Measurements from ENCODE around the gene SLC34A3.

Gene SLC34A3

DNA sequence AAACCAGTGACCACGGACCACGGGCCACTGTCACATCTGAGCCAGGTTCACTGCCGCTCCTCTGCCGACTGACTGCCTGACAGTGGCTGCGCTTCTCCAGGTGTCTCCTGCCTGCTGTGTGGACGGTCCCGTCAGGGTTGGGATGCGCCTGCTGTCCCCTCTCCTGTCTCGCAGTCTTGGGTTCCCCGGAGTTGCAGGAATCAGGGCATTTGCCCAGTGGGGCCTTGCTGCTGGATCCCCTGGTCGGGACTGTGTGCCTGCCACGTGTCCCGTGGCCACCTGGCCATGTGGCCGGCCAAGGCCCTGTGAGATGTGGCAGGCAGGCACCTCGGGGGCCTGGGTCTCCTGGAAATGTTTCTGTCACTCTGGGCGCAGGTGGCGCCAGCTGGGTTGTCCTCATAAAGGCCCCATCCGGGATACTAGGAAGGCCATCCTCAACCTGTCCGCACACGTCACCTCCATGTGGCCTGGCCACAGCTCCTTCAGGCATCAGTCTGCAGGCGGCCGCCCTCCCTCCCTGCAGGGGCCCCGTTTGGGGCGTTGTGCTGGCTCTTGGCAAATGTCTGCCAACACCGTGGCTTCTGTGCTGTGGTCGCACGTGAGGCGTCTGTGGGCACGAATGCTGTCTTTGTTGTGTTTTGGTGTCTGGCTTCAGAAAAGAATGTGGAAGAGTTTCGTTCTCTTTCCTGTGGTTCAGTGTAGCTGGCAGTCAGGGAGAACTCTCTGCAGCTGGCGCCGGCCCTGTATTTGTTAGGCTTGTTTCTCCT is 40.4 kb downstream of the SLC34A3 start:
- CTCF ChIA-PET: interaction anchor here (0.6 kb wide), 1 partner anchor 18 kb away, joined by 3 read pairs; no protein-coding TSS in a partner anchor
- no peak for TF ChIP-seq FOXK2 (IDR thresholded peaks at IDR 0.05)
- TF ChIP-seq SUZ12 (IDR thresholded peaks at IDR 0.05): no peak
- no peak for TF ChIP-seq NFRKB (IDR thresholded peaks at IDR 0.05)
- no peak for TF ChIP-seq FOXA1 (IDR thresholded peaks at IDR 0.05)
- TF ChIP-seq ZNF384 (IDR thresholded peaks at IDR 0.05): no peak
- TF ChIP-seq, protein P1, sequence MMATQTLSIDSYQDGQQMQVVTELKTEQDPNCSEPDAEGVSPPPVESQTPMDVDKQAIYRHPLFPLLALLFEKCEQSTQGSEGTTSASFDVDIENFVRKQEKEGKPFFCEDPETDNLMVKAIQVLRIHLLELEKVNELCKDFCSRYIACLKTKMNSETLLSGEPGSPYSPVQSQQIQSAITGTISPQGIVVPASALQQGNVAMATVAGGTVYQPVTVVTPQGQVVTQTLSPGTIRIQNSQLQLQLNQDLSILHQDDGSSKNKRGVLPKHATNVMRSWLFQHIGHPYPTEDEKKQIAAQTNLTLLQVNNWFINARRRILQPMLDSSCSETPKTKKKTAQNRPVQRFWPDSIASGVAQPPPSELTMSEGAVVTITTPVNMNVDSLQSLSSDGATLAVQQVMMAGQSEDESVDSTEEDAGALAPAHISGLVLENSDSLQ (IDR thresholded peaks at IDR 0.05): no peak
- TF ChIP-seq FOXM1 (IDR thresholded peaks at IDR 0.05; ENCODE audit: borderline replicate concordance): no peak
- no peak for TF ChIP-seq BHLHE40 (IDR thresholded peaks at IDR 0.05; ENCODE audit: borderline replicate concordance)
- TF ChIP-seq LEF1 (IDR thresholded peaks at IDR 0.05; ENCODE audit: borderline replicate concordance): no peak
- TF ChIP-seq TARDBP (IDR thresholded peaks at IDR 0.05): no peak
- no peak for TF ChIP-seq CTBP1 (IDR thresholded peaks at IDR 0.05; ENCODE audit: borderline replicate concordance)
- POLR2A ChIA-PET: interaction anchor here (0.6 to 1.0 kb wide), 2 partner anchors 30 to 105 kb away, joined by 3 read pairs; no protein-coding TSS in a partner anchor
- DNase-seq (ENCODE audit: extremely low spot score): no peak

DNA sequence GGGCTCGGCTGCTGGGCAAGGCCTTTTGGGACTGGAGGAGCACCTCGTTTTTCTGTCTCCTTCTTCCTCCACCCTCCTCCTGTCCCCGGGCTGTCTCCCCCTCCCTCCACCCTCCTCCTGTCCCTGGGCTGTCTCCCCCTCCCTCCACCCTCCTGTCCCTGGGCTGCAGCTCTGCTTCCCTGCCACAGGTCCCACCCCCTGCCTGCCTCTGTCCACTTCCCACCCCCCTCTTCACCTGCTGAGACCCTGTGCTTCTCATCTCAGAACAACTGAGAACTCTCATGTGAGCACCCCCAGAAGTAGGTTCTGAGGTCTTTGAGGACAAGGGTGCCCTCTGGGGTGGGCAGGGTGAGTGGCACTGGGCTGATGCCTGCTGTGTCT is 41.0 kb downstream of the SLC34A3 start:
- ChIA-PET POLR2A (interaction anchor here (0.6 kb wide), 1 partner anchor 105 kb away, joined by 3 read pairs; no protein-coding TSS in a partner anchor), CTCF (interaction anchor here (0.6 kb wide), 1 partner anchor 18 kb away, joined by 3 read pairs; no protein-coding TSS in a partner anchor)
- DNase-seq (ENCODE audit: extremely low spot score): no peak
- TF ChIP-seq ARNT (IDR thresholded peaks at IDR 0.05): no peak
- no peak for TF ChIP-seq FOXK2 (IDR thresholded peaks at IDR 0.05)
- TF ChIP-seq TARDBP (IDR thresholded peaks at IDR 0.05): no peak
- no peak for TF ChIP-seq LEF1 (IDR thresholded peaks at IDR 0.05; ENCODE audit: borderline replicate concordance)
- TF ChIP-seq SP1 (IDR thresholded peaks at IDR 0.05): no peak
- no peak for TF ChIP-seq FOXM1 (IDR thresholded peaks at IDR 0.05; ENCODE audit: borderline replicate concordance)
- no peak for TF ChIP-seq BHLHE40 (IDR thresholded peaks at IDR 0.05; ENCODE audit: borderline replicate concordance)
- TF ChIP-seq FOXA1 (IDR thresholded peaks at IDR 0.05): no peak
- no peak for TF ChIP-seq HDGF (IDR thresholded peaks at IDR 0.05; ENCODE audit: borderline replicate concordance)
- TF ChIP-seq NFRKB (IDR thresholded peaks at IDR 0.05): no peak
- no peak for TF ChIP-seq CTBP1 (IDR thresholded peaks at IDR 0.05; ENCODE audit: borderline replicate concordance)
- no peak for TF ChIP-seq L3MBTL2 (conservative IDR thresholded peaks at IDR 0.05)
- TF ChIP-seq, protein P1 (IDR thresholded peaks at IDR 0.05): no peak
- TF ChIP-seq ELF4 (IDR thresholded peaks at IDR 0.05): no peak
- no peak for TF ChIP-seq SUZ12 (IDR thresholded peaks at IDR 0.05)
- TF ChIP-seq ZNF384 (IDR thresholded peaks at IDR 0.05): no peak

GRCh38 chr9:137272241-137273094 is 41.8 kb downstream of the SLC34A3 start:
- TF ChIP-seq NFRKB (IDR thresholded peaks at IDR 0.05): no peak
- no peak for TF ChIP-seq FOXA1 (IDR thresholded peaks at IDR 0.05)
- no peak for TF ChIP-seq L3MBTL2 (conservative IDR thresholded peaks at IDR 0.05)
- no peak for TF ChIP-seq CTBP1 (IDR thresholded peaks at IDR 0.05; ENCODE audit: borderline replicate concordance)
- no peak for TF ChIP-seq TARDBP (IDR thresholded peaks at IDR 0.05)
- no peak for TF ChIP-seq FOXK2 (IDR thresholded peaks at IDR 0.05)
- TF ChIP-seq BHLHE40 (IDR thresholded peaks at IDR 0.05; ENCODE audit: borderline replicate concordance): no peak
- no peak for TF ChIP-seq ELF4 (IDR thresholded peaks at IDR 0.05)
- TF ChIP-seq SP1 (IDR thresholded peaks at IDR 0.05): no peak
- ChIA-PET CTCF (interaction anchor here (0.9 kb wide), 1 partner anchor 36 kb away, joined by 3 read pairs; no protein-coding TSS in a partner anchor), POLR2A (interaction anchor here (0.9 kb wide), 1 partner anchor 36 kb away, joined by 3 read pairs; no protein-coding TSS in a partner anchor)
- no peak for DNase-seq (ENCODE audit: extremely low spot score)

- DNase-seq (ENCODE audit: extremely low spot score): no peak
- CTCF ChIA-PET: interaction anchor here (0.9 kb wide), 1 partner anchor 36 kb away, joined by 3 read pairs; no protein-coding TSS in a partner anchor
- TF ChIP-seq HDGF (IDR thresholded peaks at IDR 0.05; ENCODE audit: borderline replicate concordance) (no peak), SP1 (IDR thresholded peaks at IDR 0.05) (no peak), SUZ12 (IDR thresholded peaks at IDR 0.05) (no peak), FOXM1 (IDR thresholded peaks at IDR 0.05; ENCODE audit: borderline replicate concordance) (no peak), ELF4 (IDR thresholded peaks at IDR 0.05) (no peak), ARNT (IDR thresholded peaks at IDR 0.05) (no peak), NFRKB (IDR thresholded peaks at IDR 0.05) (no peak), LEF1 (IDR thresholded peaks at IDR 0.05; ENCODE audit: borderline replicate concordance) (no peak), ZNF384 (IDR thresholded peaks at IDR 0.05) (no peak), CTBP1 (IDR thresholded peaks at IDR 0.05; ENCODE audit: borderline replicate concordance) (no peak)
- POLR2A ChIA-PET: interaction anchor here (0.9 kb wide), 1 partner anchor 36 kb away, joined by 3 read pairs; no protein-coding TSS in a partner anchor
Measured at GRCh38 chr9:137273095-137273490, 42.4 kb downstream of the SLC34A3 start.

DNA sequence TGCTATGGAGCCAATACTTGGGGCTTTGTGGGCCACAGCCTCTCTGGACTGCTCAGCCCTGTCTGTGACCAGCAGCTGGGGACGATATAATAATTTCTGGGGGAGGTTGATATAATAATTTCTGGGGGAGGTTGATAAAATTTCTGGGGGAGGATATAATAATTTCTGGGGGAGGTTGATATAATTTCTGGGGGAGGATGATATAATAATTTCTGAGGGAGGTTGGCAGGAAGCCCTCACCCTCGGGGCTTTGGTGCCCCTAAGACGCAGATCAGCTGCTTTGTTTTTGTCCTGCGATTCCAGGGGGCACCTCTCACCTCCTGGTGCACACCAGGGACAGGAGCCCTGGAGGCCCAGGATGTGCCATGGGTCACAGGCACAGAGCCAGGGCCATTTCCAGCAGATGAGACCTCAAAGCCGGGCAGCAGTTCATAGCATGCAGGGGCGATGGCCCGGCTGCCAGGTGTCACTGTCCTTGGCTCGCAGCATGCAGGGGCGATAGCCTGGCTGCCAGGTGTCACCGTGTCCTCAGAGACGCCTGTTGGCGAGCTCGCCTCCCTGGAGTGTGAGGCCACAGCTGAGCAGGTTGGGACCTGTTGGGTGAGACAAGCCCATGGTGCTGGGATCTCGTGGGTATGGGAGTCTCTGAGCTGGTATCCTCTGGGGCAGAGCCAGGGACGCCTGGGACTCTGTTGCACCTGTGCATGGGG is 43.1 kb downstream of the SLC34A3 start:
- TF ChIP-seq CTBP1 (IDR thresholded peaks at IDR 0.05; ENCODE audit: borderline replicate concordance): no peak
- TF ChIP-seq SP1 (IDR thresholded peaks at IDR 0.05): no peak
- no peak for TF ChIP-seq ARNT (IDR thresholded peaks at IDR 0.05)
- TF ChIP-seq, protein P1 (IDR thresholded peaks at IDR 0.05): no peak
- no peak for TF ChIP-seq SUZ12 (IDR thresholded peaks at IDR 0.05)
- TF ChIP-seq ZNF384 (IDR thresholded peaks at IDR 0.05): no peak
- TF ChIP-seq BHLHE40 (IDR thresholded peaks at IDR 0.05; ENCODE audit: borderline replicate concordance): no peak
- no peak for TF ChIP-seq ELF4 (IDR thresholded peaks at IDR 0.05)
- CTCF ChIA-PET: no interaction called here

More for the DNA sequence above, 43.1 kb downstream of the SLC34A3 start:
- DNase-seq (ENCODE audit: extremely low spot score): no peak
- POLR2A ChIA-PET: interaction anchor here (1.0 kb wide), 1 partner anchor 33 kb away, joined by 3 read pairs; the partner anchor contains the start of gene TUBB4B
